SK-N-SH treated with all-trans-retinoic acid at 6 μM for 48 hours (cell line): ENCODE measurements around the gene SCN3B.
A peak's percentile ranks its signal among the peaks of the same experiment; 100 is the strongest.

Experiments
- ATAC-seq: fragments of 200-7000 bp; cut with Tn5 transposase; 3 replicates; pipeline ENCODE4 v1.9.1; 2020; ENCODE audit warnings: mild to moderate bottlenecking, moderate library complexity
- ARNTL ChIP-seq: fragments of 450-650 bp; formaldehyde crosslinking; IDR thresholded peaks from 2 replicates; pipeline ENCODE4 v1.5.0; 2020; ENCODE audit warnings: low read depth, mild to moderate bottlenecking, moderate library complexity, borderline replicate concordance
- BACH2 ChIP-seq: fragments of 250-450 bp; sonication (Bioruptor Pico); IDR thresholded peaks from 2 replicates; pipeline ENCODE4 v1.9.0; 2021; ENCODE audit warnings: mild to moderate bottlenecking, borderline replicate concordance
- CSDC2 ChIP-seq: fragments of 250-450 bp; sonication (Bioruptor Pico); IDR thresholded peaks from 2 replicates; pipeline ENCODE4 v1.5.0; 2020; ENCODE audit warnings: mild to moderate bottlenecking, moderate library complexity
- ESRRG ChIP-seq: fragments of 250-450 bp; sonication (Bioruptor Pico); IDR thresholded peaks from 2 replicates; pipeline ENCODE4 v1.6.1; 2021; ENCODE audit warnings: mild to moderate bottlenecking
- GLIS3 ChIP-seq: fragments of 250-450 bp; sonication (Bioruptor Pico); IDR thresholded peaks from 2 replicates; pipeline ENCODE4 v1.5.0; 2020; ENCODE audit warnings: mild to moderate bottlenecking, moderate library complexity
- ISL1 ChIP-seq: fragments of 250-450 bp; sonication (Bioruptor Pico); IDR thresholded peaks from 2 replicates; pipeline ENCODE4 v2.1.2; 2022; ENCODE audit warnings: mild to moderate bottlenecking, moderate library complexity
- OSR1 ChIP-seq: fragments of 250-450 bp; sonication (Bioruptor Pico); IDR thresholded peaks from 2 replicates; pipeline ENCODE4 v1.8.0; 2022; ENCODE audit warnings: moderate library complexity, mild to moderate bottlenecking, inconsistent platforms
- PPARA ChIP-seq: fragments of 250-450 bp; sonication (Bioruptor Pico); IDR thresholded peaks from 2 replicates; pipeline ENCODE4 v1.5.0; 2020; ENCODE audit warnings: mild to moderate bottlenecking, borderline replicate concordance
- RARB ChIP-seq: fragments of 250-450 bp; sonication (Bioruptor Pico); IDR thresholded peaks from 2 replicates; pipeline ENCODE4 v1.8.0; 2021; ENCODE audit warnings: mild to moderate bottlenecking, moderate library complexity
- SNAI2 ChIP-seq: fragments of 250-450 bp; sonication (Bioruptor Pico); IDR thresholded peaks from 2 replicates; pipeline ENCODE4 v1.5.0; 2020; ENCODE audit warnings: mild to moderate bottlenecking, moderate library complexity
- TCF4 ChIP-seq: fragments of 250-450 bp; sonication (Bioruptor Pico); IDR thresholded peaks from 2 replicates; pipeline ENCODE4 v1.8.0; 2021; ENCODE audit warnings: mild to moderate bottlenecking, moderate library complexity, borderline replicate concordance
- TOX ChIP-seq: fragments of 250-450 bp; sonication (Bioruptor Pico); IDR thresholded peaks from 2 replicates; pipeline ENCODE4 v1.8.0; 2021; ENCODE audit warnings: mild to moderate bottlenecking, moderate library complexity, borderline replicate concordance
- ZC3H10 ChIP-seq: fragments of 250-450 bp; sonication (Bioruptor Pico); IDR thresholded peaks from 2 replicates; pipeline ENCODE4 v1.5.1; 2021; ENCODE audit warnings: mild to moderate bottlenecking, moderate library complexity
- ZFP3 ChIP-seq: fragments of 250-450 bp; sonication (Bioruptor Pico); IDR thresholded peaks from 2 replicates; pipeline ENCODE4 v1.5.0; 2020; ENCODE audit warnings: mild to moderate bottlenecking, moderate library complexity
- ZFP30 ChIP-seq: fragments of 450-650 bp; formaldehyde crosslinking; IDR thresholded peaks from 2 replicates; pipeline ENCODE4 v1.5.0; 2022; ENCODE audit warnings: mild to moderate bottlenecking, moderate library complexity
- ZNF565 ChIP-seq: fragments of 450-650 bp; formaldehyde crosslinking; conservative IDR thresholded peaks from 2 replicates; pipeline ENCODE4 v1.5.0; 2020; ENCODE audit warnings: low read depth, mild to moderate bottlenecking, moderate library complexity
- ZNF70 ChIP-seq: fragments of 450-650 bp; formaldehyde crosslinking; IDR thresholded peaks from 2 replicates; pipeline ENCODE4 v1.5.0; 2020; ENCODE audit warnings: mild to moderate bottlenecking, moderate library complexity
- ZNF8 ChIP-seq: fragments of 450-650 bp; formaldehyde crosslinking; IDR thresholded peaks from 2 replicates; pipeline ENCODE4 v1.5.0; 2020; ENCODE audit warnings: mild to moderate bottlenecking, moderate library complexity
- TF ChIP-seq, protein P1 (sequence below): fragments of 250-450 bp; sonication (Bioruptor Pico); IDR thresholded peaks from 2 replicates; pipeline ENCODE4 v1.5.1; 2021; ENCODE audit warnings: mild to moderate bottlenecking, moderate library complexity
- TF ChIP-seq, protein P2 (sequence below): fragments of 250-450 bp; sonication (Bioruptor Pico); IDR thresholded peaks from 2 replicates; pipeline ENCODE4 v1.5.1; 2020; ENCODE audit warnings: low read depth, mild to moderate bottlenecking, moderate library complexity
- TF ChIP-seq, protein P3 (sequence below): fragments of 250-450 bp; sonication (Bioruptor Pico); IDR thresholded peaks from 2 replicates; pipeline ENCODE4 v1.5.0; 2020; ENCODE audit warnings: mild to moderate bottlenecking, moderate library complexity
- TF ChIP-seq, protein P4 (sequence below): fragments of 250-450 bp; sonication (Bioruptor Pico); IDR thresholded peaks from 2 replicates; pipeline ENCODE4 v1.8.0; 2020; ENCODE audit warnings: mild to moderate bottlenecking, moderate library complexity, borderline replicate concordance
- TF ChIP-seq, protein P5 (sequence below): fragments of 250-450 bp; sonication (Bioruptor Pico); IDR thresholded peaks from 2 replicates; pipeline ENCODE4 v1.8.0; 2021; ENCODE audit warnings: low read depth, mild to moderate bottlenecking, moderate library complexity, borderline replicate concordance

Gene SCN3B

DNA sequence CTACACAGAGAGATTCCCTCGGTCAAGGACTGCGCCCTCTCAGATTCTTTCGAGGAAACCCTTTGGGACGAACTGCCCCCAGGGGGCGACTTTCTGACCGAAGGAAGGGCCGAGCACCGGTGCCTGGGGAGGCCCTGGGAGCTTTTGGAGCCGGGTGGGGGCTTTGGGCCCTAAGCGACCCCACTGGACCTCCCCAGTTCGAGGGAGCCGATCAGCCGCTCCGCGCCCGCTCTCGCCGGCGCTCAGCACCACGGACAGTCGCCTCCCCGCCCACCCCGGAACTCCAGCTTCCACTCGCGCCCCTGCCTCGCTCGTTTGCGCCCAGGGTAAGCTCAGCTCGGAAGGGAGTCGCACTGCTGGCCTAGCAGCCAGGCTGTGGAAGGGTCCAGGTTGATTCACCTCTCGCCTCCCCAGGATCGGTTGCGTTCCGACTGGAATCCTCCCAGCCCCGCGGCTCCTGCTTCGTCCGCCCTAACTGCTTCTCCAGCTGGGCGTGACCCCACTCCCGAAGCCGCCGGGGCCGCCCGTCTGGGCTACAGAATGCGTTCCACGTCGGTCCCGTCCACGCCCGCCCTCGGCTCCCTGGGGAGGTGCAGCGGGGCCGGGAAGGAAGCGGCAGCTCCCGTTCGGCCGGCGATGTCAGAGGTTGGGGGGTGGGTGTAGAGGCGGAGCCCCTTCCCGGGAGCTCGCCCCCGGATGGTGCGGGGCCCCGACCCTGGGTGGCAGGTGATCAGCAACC is 428 bp downstream of the SCN3B start:
- ATAC-seq = peak; percentile 84
- TF ChIP-seq TCF4 (CRISPR knock-in tag) (no peak), GLIS3 (CRISPR knock-in tag) (no peak), ZFP30 (CRISPR knock-in tag) (no peak), ZNF70 (CRISPR knock-in tag) (no peak), RARB (CRISPR knock-in tag) (no peak), SNAI2 (CRISPR knock-in tag) (no peak), BACH2 (CRISPR knock-in tag) (no peak), ZNF8 (CRISPR knock-in tag) (no peak), ISL1 (no peak), TOX (CRISPR knock-in tag) (no peak), ZC3H10 (no peak), CSDC2 (no peak), ZFP3 (no peak), ARNTL (no peak), PPARA (CRISPR knock-in tag) (no peak), ZNF565 (CRISPR knock-in tag) (no peak)
- TF ChIP-seq, protein P1, sequence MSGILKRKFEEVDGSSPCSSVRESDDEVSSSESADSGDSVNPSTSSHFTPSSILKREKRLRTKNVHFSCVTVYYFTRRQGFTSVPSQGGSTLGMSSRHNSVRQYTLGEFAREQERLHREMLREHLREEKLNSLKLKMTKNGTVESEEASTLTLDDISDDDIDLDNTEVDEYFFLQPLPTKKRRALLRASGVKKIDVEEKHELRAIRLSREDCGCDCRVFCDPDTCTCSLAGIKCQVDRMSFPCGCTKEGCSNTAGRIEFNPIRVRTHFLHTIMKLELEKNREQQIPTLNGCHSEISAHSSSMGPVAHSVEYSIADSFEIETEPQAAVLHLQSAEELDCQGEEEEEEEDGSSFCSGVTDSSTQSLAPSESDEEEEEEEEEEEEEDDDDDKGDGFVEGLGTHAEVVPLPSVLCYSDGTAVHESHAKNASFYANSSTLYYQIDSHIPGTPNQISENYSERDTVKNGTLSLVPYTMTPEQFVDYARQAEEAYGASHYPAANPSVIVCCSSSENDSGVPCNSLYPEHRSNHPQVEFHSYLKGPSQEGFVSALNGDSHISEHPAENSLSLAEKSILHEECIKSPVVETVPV = no peak
- TF ChIP-seq, protein P2, sequence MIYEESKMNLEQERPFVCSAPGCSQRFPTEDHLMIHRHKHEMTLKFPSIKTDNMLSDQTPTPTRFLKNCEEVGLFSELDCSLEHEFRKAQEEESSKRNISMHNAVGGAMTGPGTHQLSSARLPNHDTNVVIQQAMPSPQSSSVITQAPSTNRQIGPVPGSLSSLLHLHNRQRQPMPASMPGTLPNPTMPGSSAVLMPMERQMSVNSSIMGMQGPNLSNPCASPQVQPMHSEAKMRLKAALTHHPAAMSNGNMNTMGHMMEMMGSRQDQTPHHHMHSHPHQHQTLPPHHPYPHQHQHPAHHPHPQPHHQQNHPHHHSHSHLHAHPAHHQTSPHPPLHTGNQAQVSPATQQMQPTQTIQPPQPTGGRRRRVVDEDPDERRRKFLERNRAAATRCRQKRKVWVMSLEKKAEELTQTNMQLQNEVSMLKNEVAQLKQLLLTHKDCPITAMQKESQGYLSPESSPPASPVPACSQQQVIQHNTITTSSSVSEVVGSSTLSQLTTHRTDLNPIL (CRISPR knock-in tag) = no peak
- TF ChIP-seq, protein P3, sequence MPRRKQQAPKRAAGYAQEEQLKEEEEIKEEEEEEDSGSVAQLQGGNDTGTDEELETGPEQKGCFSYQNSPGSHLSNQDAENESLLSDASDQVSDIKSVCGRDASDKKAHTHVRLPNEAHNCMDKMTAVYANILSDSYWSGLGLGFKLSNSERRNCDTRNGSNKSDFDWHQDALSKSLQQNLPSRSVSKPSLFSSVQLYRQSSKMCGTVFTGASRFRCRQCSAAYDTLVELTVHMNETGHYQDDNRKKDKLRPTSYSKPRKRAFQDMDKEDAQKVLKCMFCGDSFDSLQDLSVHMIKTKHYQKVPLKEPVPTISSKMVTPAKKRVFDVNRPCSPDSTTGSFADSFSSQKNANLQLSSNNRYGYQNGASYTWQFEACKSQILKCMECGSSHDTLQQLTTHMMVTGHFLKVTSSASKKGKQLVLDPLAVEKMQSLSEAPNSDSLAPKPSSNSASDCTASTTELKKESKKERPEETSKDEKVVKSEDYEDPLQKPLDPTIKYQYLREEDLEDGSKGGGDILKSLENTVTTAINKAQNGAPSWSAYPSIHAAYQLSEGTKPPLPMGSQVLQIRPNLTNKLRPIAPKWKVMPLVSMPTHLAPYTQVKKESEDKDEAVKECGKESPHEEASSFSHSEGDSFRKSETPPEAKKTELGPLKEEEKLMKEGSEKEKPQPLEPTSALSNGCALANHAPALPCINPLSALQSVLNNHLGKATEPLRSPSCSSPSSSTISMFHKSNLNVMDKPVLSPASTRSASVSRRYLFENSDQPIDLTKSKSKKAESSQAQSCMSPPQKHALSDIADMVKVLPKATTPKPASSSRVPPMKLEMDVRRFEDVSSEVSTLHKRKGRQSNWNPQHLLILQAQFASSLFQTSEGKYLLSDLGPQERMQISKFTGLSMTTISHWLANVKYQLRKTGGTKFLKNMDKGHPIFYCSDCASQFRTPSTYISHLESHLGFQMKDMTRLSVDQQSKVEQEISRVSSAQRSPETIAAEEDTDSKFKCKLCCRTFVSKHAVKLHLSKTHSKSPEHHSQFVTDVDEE (CRISPR knock-in tag) = no peak
- TF ChIP-seq, protein P4, sequence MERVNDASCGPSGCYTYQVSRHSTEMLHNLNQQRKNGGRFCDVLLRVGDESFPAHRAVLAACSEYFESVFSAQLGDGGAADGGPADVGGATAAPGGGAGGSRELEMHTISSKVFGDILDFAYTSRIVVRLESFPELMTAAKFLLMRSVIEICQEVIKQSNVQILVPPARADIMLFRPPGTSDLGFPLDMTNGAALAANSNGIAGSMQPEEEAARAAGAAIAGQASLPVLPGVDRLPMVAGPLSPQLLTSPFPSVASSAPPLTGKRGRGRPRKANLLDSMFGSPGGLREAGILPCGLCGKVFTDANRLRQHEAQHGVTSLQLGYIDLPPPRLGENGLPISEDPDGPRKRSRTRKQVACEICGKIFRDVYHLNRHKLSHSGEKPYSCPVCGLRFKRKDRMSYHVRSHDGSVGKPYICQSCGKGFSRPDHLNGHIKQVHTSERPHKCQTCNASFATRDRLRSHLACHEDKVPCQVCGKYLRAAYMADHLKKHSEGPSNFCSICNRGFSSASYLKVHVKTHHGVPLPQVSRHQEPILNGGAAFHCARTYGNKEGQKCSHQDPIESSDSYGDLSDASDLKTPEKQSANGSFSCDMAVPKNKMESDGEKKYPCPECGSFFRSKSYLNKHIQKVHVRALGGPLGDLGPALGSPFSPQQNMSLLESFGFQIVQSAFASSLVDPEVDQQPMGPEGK (CRISPR knock-in tag) = no peak

DNA sequence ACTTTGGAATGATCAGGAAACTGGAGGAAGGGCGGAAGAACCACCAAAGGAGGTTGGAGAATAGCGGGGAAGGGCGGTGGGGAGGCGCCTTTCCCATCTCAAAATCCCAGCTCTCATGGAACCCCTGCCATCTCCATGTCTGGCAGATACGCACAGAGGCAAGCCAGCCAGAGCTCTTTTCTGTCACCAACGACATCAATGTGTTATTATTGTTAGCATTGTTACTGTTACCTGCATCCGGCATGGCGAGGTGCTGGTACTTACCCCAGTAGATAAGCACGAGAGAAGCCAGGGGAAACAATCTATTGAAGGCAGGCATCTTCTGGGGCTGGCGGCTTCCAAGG is 969 bp downstream of the SCN3B start:
- ATAC-seq = no peak
- no peak for TF ChIP-seq SNAI2 (CRISPR knock-in tag)
- TF ChIP-seq, protein P3 (CRISPR knock-in tag) = no peak
- TF ChIP-seq, protein P5, sequence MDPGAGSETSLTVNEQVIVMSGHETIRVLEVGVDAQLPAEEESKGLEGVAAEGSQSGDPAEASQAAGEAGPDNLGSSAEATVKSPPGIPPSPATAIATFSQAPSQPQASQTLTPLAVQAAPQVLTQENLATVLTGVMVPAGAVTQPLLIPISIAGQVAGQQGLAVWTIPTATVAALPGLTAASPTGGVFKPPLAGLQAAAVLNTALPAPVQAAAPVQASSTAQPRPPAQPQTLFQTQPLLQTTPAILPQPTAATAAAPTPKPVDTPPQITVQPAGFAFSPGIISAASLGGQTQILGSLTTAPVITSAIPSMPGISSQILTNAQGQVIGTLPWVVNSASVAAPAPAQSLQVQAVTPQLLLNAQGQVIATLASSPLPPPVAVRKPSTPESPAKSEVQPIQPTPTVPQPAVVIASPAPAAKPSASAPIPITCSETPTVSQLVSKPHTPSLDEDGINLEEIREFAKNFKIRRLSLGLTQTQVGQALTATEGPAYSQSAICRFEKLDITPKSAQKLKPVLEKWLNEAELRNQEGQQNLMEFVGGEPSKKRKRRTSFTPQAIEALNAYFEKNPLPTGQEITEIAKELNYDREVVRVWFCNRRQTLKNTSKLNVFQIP (CRISPR knock-in tag) = no peak
- TF ChIP-seq ZFP30 (CRISPR knock-in tag) = no peak
- no peak for TF ChIP-seq OSR1 (CRISPR knock-in tag)
- no peak for TF ChIP-seq ESRRG (CRISPR knock-in tag)
- no peak for TF ChIP-seq BACH2 (CRISPR knock-in tag)
- no peak for TF ChIP-seq TOX (CRISPR knock-in tag)
- TF ChIP-seq, protein P1 = no peak
- no peak for TF ChIP-seq ZFP3
- TF ChIP-seq, protein P4 (CRISPR knock-in tag) = no peak
- TF ChIP-seq CSDC2 = no peak
- no peak for TF ChIP-seq ZNF565 (CRISPR knock-in tag)
- TF ChIP-seq ZNF70 (CRISPR knock-in tag) = no peak
